HL-60 (cell line): ENCODE results near the gene GGPS1.

Experiments used
- CTCF ChIP-seq: IDR thresholded peaks from one replicate; pipeline ENCODE4 v1.5.1; 2011; ENCODE audit warnings: low read length, control low read depth, inconsistent platforms; ENCODE audit not compliant: insufficient read depth
- GABPA ChIP-seq: IDR thresholded peaks from 2 replicates; pipeline ENCODE4 v1.6.1; 2012; ENCODE audit warnings: low read depth
- POLR2AphosphoS5 ChIP-seq: IDR thresholded peaks from 2 replicates; pipeline ENCODE4 v1.6.1; 2012; ENCODE audit warnings: low read depth

- TF ChIP-seq CTCF (no peak), GABPA (no peak), POLR2AphosphoS5 (no peak)
Measured at GRCh38 chr1:235326719-235327558, 1.4 kb upstream of the GGPS1 start.
